ENCODE measurements around the gene AKT1.
"Not testable (repeated sequence)": the region's sequence is repeated elsewhere in the genome, so short reads cannot be mapped to it uniquely, and the experiment has no call there.

AKT1 gene

DNA sequence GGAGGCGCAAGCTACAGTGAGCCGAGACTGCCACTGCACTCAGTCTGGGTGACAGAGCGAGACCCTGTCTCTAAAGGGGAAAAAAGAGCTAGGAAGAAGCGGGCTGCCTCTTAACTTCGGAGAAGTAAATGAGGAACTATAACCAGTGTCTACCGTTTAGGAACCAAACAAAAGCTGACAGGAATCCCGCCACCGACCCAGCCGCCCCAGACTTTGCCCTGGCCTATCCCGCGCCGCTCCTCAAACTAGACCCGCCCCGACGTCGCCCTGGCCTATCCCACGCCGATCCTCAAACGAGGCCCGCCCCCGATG lies 43.2 kb downstream of the AKT1 start:
- Histone ChIP-seq H3K27me3 (ENCODE audit: insufficient read depth, low read length) (no peaks in the 10 kb centered on the region), H4K12ac (ENCODE audit: low read depth, low read length) (peak overlapping the region; percentile 37), H3K79me2 (ENCODE audit: control insufficient read depth, insufficient read depth, low read length, poor library complexity) (peaks cover 13% of the 10 kb centered on the region), H3K36me3 (ENCODE audit: control insufficient read depth in 1 of 2, insufficient read depth in 2 of 2, low read length in 2 of 2) (peaks cover 23 to 25% of the 10 kb centered on the region in 2 experiments), H3K4me3 (ENCODE audit: low read depth, low read length) (peak overlapping the region; percentile 50), H3K4ac (ENCODE audit: low read depth, low read length) (no peak overlapping the region), H2AFZ (ENCODE audit: insufficient read depth, low read length, poor library complexity) (no peak overlapping the region), H3K9me3 (ENCODE audit: insufficient read depth, low read depth, low read length) (peaks cover 16% of the 10 kb centered on the region), H4K8ac (ENCODE audit: low read depth, low read length) (peak overlapping the region; percentile 87), H3K9ac (ENCODE audit: low read length) (peak overlapping the region; percentile 75), H3K27ac (ENCODE audit: low read depth, low read length) (peak overlapping the region; percentile 77), H3K14ac (ENCODE audit: low read length) (peak overlapping the region; percentile 71), H2BK12ac (ENCODE audit: low read length) (no peak overlapping the region), H3K23ac (ENCODE audit: low read length) (no peak overlapping the region), H3K18ac (ENCODE audit: low read length) (no peak overlapping the region), H2AK5ac (ENCODE audit: low read length) (no peak overlapping the region), H3K79me1 (ENCODE audit: low read length) (peaks cover 8% of the 10 kb centered on the region), H3K4me2 (ENCODE audit: low read length) (peak overlapping the region; percentile 69), H2BK5ac (ENCODE audit: low read depth, low read length, poor library complexity) (peak overlapping the region; percentile 37), H2BK120ac (ENCODE audit: insufficient read depth, low read length, poor library complexity) (peak overlapping the region; percentile 23), H3K4me1 (ENCODE audit: control insufficient read depth in 1 of 2, insufficient read depth in 2 of 2, low read length in 2 of 2) (peaks cover 18 to 25% of the 10 kb centered on the region in 2 experiments), H4K91ac (ENCODE audit: low read depth, low read length) (peak overlapping the region; percentile 78)
- no peak for DNase-seq
- no CpG with 5 or more reads among the region's 21 CpGs for WGBS (ENCODE audit: extremely low coverage, insufficient coverage, insufficient read length)

DNA sequence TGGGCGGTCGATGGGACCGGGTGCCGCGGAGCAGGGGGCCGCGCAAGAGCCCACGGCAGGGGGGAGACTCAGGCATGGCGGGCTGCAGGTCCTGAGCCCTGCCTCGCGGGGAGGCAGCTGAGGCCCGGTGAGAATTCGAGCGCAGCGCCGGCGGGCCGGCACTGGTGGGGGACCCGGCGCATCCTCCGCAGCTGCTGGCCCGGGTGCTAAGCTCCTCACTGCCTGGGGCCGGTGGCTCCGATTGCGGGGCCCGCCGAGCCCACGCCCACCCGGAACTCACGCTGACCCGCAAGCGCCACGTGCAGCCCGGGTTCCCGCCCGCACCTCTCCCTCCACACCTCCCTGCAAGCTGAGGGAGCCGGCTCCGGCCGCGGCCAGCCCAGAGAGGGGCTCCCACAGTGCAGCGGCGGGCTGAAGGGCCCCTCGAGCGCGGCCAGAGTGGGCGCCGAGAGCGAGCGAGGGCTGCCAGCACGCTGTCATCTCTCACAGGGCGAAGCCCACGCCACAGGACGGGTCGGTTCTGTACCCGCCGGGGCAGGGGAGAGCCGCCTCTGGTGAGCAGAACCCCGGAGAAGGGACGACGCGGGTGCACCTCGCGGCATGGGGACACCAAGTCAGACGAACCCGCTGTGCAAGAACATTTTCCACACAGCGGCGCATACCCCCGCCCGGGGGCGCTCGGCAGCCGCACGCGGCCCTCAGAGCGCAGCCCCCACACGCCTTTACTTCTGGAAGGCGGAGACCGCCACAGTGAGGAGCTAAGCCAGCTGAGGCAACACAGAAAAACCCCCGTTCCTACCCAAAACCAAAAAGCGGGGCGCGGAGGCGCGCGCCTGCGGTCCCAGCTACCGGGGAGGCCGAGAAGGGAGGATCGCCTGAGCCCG lies 43.8 kb downstream of the AKT1 start:
- H4K8ac ChIP-seq (ENCODE audit: low read depth, low read length): peak overlapping the region; percentile 87
- peak overlapping the region; percentile 15 for H2AFZ ChIP-seq (ENCODE audit: insufficient read depth, low read length, poor library complexity)
- no peak overlapping the region for H2AK5ac ChIP-seq (ENCODE audit: low read length)
- peak overlapping the region; percentile 77 for H3K27ac ChIP-seq (ENCODE audit: low read depth, low read length)
- no peak overlapping the region for H3K23ac ChIP-seq (ENCODE audit: low read length)
- H3K79me2 ChIP-seq (ENCODE audit: control insufficient read depth, insufficient read depth, low read length, poor library complexity): peaks cover 13% of the 10 kb centered on the region
- peak overlapping the region; percentile 37 for H4K12ac ChIP-seq (ENCODE audit: low read depth, low read length)
- DNase-seq: no peak
- H3K79me1 ChIP-seq (ENCODE audit: low read length): peaks cover 8% of the 10 kb centered on the region
- H3K4me1 ChIP-seq (ENCODE audit: control insufficient read depth in 1 of 2, insufficient read depth in 2 of 2, low read length in 2 of 2): peaks cover 18 to 25% of the 10 kb centered on the region in 2 experiments
- H3K27me3 ChIP-seq (ENCODE audit: insufficient read depth, low read length): no peaks in the 10 kb centered on the region
- H3K9me3 ChIP-seq (ENCODE audit: insufficient read depth, low read depth, low read length): peaks cover 16% of the 10 kb centered on the region
- H3K4me3 ChIP-seq (ENCODE audit: low read depth, low read length): peak overlapping the region; percentile 50
- H3K36me3 ChIP-seq (ENCODE audit: control insufficient read depth in 1 of 2, insufficient read depth in 2 of 2, low read length in 2 of 2): peaks cover 18 to 19% of the 10 kb centered on the region in 2 experiments
- H3K18ac ChIP-seq (ENCODE audit: low read length): no peak overlapping the region
- H4K91ac ChIP-seq (ENCODE audit: low read depth, low read length): peak overlapping the region; percentile 78
- H3K4ac ChIP-seq (ENCODE audit: low read depth, low read length): no peak overlapping the region
- no peak overlapping the region for H2BK12ac ChIP-seq (ENCODE audit: low read length)
- peak overlapping the region; percentile 75 for H3K9ac ChIP-seq (ENCODE audit: low read length)
- peak overlapping the region; percentile 23 for H2BK120ac ChIP-seq (ENCODE audit: insufficient read depth, low read length, poor library complexity)
- peak overlapping the region; percentile 71 for H3K14ac ChIP-seq (ENCODE audit: low read length)
- no CpG with 5 or more reads among the region's 90 CpGs for WGBS (ENCODE audit: extremely low coverage, insufficient coverage, insufficient read length)
- H3K4me2 ChIP-seq (ENCODE audit: low read length): peak overlapping the region; percentile 69
- H2BK5ac ChIP-seq (ENCODE audit: low read depth, low read length, poor library complexity): peak overlapping the region; percentile 37

DNA sequence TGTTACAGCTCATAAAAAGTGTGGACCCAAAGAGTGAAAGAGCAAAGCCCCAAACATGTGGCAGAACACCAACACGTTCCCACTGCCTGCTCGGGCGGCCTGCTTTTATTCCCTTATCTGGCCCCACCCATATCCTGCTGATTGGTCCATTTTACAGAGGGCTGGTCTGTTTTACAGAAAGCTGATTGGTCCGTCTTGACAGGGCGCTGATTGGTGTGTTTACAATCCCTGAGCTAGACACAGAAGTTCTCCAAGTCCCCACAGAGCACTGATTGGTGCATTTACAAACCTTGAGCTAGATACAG lies 44.8 kb downstream of the AKT1 start:
- no CpG with 5 or more reads among the region's 5 CpGs for WGBS (ENCODE audit: extremely low coverage, insufficient coverage, insufficient read length)
- not testable (repeated sequence) for H2BK5ac ChIP-seq (ENCODE audit: low read depth, low read length, poor library complexity); H2AFZ ChIP-seq (ENCODE audit: insufficient read depth, low read length, poor library complexity); H4K12ac ChIP-seq (ENCODE audit: low read depth, low read length); H3K23ac ChIP-seq (ENCODE audit: low read length); H3K79me1 ChIP-seq (ENCODE audit: low read length); H3K27ac ChIP-seq (ENCODE audit: low read depth, low read length); H4K8ac ChIP-seq (ENCODE audit: low read depth, low read length); H3K9ac ChIP-seq (ENCODE audit: low read length); H3K27me3 ChIP-seq (ENCODE audit: insufficient read depth, low read length); H3K4ac ChIP-seq (ENCODE audit: low read depth, low read length); H4K91ac ChIP-seq (ENCODE audit: low read depth, low read length); H2AK5ac ChIP-seq (ENCODE audit: low read length); H3K4me2 ChIP-seq (ENCODE audit: low read length); H3K36me3 ChIP-seq (ENCODE audit: control insufficient read depth in 1 of 2, insufficient read depth in 2 of 2, low read length in 2 of 2); H3K14ac ChIP-seq (ENCODE audit: low read length); H3K4me3 ChIP-seq (ENCODE audit: low read depth, low read length); H2BK12ac ChIP-seq (ENCODE audit: low read length); H3K18ac ChIP-seq (ENCODE audit: low read length); H2BK120ac ChIP-seq (ENCODE audit: insufficient read depth, low read length, poor library complexity)
- DNase-seq: peak in 1 of 2 donors; percentile 31
- peaks cover 18 to 25% of the 10 kb centered on the region in 2 experiments for H3K4me1 ChIP-seq (ENCODE audit: control insufficient read depth in 1 of 2, insufficient read depth in 2 of 2, low read length in 2 of 2)
- H3K79me2 ChIP-seq (ENCODE audit: control insufficient read depth, insufficient read depth, low read length, poor library complexity): peaks cover 13% of the 10 kb centered on the region
- H3K9me3 ChIP-seq (ENCODE audit: insufficient read depth, low read depth, low read length): peaks cover 16% of the 10 kb centered on the region

DNA sequence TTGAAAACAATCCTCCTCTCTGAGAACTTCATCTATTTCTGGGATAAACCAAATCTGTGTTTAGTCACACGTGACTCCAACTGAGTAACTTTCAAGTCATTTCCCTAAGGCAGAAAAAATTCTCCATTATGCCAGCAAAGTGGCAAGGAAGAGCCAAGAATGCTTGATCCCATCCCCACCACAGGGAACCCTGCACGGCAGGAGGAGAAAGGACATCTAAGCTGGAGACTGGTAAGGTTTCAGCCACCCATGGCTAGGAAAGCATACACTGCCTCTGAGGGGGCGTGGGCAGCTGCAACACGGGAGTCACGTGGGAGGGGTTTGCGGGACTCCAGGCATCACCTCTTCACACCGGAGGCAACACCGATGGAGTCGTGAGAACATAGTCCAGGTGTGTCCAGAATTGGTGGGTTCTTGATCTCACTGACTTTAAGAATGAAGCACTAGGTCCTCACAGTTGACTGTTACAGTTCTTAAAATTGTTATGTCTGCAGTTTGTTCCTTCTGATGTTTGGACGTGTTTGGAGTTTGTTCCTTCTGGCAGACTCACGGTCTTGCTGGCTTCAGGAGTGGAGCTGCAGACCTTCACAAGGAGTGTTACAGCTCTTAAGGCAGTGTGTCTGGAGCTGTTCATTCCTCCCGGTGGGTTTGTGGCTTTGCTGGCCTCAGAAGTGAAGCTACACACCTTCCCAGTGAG lies 45.3 kb downstream of the AKT1 start:
- H3K9ac ChIP-seq (ENCODE audit: low read length): no peak overlapping the region
- WGBS (ENCODE audit: extremely low coverage, insufficient coverage, insufficient read length): no CpG with 5 or more reads among the region's 12 CpGs

More for the DNA sequence above, 45.3 kb downstream of the AKT1 start:
- Histone ChIP-seq H3K4me2 (ENCODE audit: low read length) (no peak overlapping the region), H3K4ac (ENCODE audit: low read depth, low read length) (no peak overlapping the region), H2BK5ac (ENCODE audit: low read depth, low read length, poor library complexity) (no peak overlapping the region), H2AK5ac (ENCODE audit: low read length) (no peak overlapping the region), H3K4me1 (ENCODE audit: control insufficient read depth in 1 of 2, insufficient read depth in 2 of 2, low read length in 2 of 2) (peaks cover 18 to 25% of the 10 kb centered on the region in 2 experiments), H3K23ac (ENCODE audit: low read length) (no peak overlapping the region), H2BK120ac (ENCODE audit: insufficient read depth, low read length, poor library complexity) (no peak overlapping the region), H3K9me3 (ENCODE audit: insufficient read depth, low read depth, low read length) (peaks cover 19% of the 10 kb centered on the region), H3K18ac (ENCODE audit: low read length) (no peak overlapping the region), H3K79me2 (ENCODE audit: control insufficient read depth, insufficient read depth, low read length, poor library complexity) (peaks cover 13% of the 10 kb centered on the region), H3K14ac (ENCODE audit: low read length) (no peak overlapping the region), H3K27me3 (ENCODE audit: insufficient read depth, low read length) (no peaks in the 10 kb centered on the region), H4K91ac (ENCODE audit: low read depth, low read length) (no peak overlapping the region), H3K36me3 (ENCODE audit: control insufficient read depth in 1 of 2, insufficient read depth in 2 of 2, low read length in 2 of 2) (peaks cover 3 to 4% of the 10 kb centered on the region in 2 experiments), H3K27ac (ENCODE audit: low read depth, low read length) (no peak overlapping the region), H2AFZ (ENCODE audit: insufficient read depth, low read length, poor library complexity) (no peak overlapping the region), H4K8ac (ENCODE audit: low read depth, low read length) (no peak overlapping the region), H4K12ac (ENCODE audit: low read depth, low read length) (no peak overlapping the region), H3K4me3 (ENCODE audit: low read depth, low read length) (no peak overlapping the region), H3K79me1 (ENCODE audit: low read length) (peaks cover 8% of the 10 kb centered on the region), H2BK12ac (ENCODE audit: low read length) (no peak overlapping the region)
- no peak for DNase-seq

Measured in trophoblast cell (in vitro differentiated cells and primary cell).